GM18508 (cell line): ENCODE data around the gene ABLIM1.

Experiments used
- ATAC-seq: cut with Tn5 transposase; IDR thresholded peaks from one replicate; pipeline ENCODE4 v1.9.1; 2021; ENCODE audit warnings: moderate number of reproducible peaks; ENCODE audit not compliant: insufficient read depth, unreplicated experiment

Gene ABLIM1

DNA sequence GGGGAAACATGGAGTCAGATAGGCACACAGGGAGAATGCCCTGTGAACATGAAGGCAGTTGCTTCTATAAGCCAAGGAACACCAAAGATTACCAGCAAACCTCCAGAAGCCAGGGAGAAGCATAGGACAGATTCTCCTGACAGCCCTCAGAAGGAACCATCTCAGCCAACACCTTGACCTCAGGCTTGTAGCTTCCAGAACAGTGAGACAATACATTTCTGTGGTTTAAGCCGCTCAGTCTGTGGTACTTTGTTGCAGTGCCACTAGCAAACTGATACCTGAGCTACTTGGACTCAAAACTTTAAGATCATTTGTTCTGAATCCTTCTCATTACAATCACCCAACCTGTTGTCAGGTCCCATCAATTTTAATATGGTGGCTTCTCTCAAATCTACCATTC lies 31.2 kb downstream of the ABLIM1 start:
- no peak for ATAC-seq

DNA sequence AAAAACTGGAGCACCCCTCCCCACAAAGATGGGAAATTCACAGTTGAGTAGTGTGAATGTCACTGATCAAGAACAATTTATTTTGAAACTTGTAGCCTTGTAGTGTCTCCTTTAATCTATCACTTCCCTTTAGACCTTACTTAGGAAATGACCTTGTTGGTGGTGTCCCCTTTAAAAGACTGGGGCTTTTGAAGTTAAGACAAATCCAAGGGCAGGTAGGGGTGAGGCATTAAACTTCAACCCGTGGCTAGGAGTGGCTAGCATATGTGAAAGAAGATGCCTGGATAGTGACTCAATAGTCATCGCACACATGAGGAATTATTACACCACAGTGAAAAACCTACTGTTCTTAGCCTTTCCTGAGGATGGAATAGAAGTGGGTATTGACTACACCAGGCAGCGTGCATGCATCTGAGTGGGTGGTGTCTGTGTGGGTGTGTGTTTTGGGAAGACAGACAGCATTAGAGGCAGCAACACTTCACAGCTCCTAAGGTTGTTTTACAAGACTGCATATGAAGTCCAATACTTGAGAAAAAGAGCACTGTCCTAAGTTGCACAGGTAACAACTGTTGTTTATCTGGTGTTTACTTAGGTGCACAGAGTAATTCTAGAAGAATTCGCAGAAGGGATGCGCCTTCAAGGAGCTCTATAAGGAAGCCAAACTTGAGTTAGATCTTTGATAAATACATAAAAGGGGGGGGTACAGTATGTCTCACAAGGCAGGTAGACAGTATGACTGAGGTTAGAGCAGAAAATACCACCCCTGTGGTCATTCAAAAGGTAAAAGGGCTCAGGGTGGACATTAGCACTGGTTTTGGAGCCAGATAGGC lies 32.9 kb downstream of the ABLIM1 start:
- no peak for ATAC-seq

DNA sequence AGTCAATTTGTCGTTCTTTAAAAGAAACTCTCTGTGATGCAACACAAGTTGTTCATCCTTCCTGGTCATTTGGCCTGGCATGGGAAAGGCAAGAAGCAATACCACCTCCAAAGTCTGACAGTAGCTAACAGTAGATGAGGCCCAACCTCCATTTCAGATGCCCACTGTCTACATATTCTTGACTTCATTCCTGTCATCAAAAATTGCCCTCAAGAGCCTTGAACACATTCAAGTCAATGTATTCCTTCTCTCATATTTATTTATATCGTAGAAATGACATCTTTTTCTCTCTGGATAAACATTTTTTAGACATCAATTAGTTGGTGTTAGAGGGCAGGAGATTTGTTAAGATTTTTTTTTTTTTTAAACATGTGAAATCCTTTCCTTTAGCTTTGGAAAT lies 33.7 kb downstream of the ABLIM1 start:
- no peak for ATAC-seq

DNA sequence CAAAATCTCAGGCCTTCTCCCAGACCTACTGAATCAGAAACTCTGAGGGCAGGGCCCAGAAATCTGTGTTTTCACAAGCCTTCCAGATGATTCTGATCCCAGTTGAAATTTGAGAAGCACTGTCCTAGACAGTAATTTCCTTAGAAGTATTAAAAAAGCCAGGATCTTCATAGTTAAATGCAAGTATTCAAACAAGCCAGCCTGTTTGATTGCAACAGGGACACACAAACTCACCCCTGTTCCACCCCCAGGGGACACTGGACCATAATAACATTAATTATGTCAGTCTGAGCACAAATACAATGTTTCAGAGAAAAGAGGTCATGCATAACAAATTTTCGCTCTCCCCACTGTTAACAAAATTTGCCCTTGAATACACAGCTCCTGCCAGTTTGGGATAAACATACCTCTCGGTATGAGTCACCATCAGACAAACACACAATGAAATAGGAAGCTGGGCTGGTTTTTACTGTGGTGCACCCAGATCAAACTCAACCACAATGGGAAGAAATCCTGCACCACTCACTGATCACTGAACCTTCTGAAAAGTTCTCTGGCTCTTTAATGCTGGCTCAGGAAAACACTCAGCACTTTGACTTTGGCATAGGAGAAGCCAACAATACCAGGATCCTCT lies 34.3 kb downstream of the ABLIM1 start:
- ATAC-seq, result no peak

DNA sequence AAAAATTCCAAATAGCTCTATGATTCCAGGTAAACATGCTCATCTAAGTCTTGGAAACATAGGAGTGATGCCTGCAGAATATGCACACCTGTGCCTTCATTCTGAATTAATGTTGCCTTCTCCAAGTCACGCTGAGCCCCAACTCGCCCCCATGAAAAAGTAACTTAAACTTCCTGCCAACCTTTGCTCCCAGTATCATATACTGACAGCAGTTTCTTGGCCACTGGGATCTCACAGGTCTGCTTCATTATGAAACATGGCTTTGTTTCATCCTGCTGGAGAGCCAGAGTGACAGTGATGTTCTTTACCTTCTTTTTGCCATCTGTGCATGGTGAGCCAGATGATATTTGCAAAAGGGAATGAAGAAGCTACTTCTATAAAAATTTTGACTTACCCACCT lies 34.9 kb downstream of the ABLIM1 start:
- ATAC-seq, result no peak

DNA sequence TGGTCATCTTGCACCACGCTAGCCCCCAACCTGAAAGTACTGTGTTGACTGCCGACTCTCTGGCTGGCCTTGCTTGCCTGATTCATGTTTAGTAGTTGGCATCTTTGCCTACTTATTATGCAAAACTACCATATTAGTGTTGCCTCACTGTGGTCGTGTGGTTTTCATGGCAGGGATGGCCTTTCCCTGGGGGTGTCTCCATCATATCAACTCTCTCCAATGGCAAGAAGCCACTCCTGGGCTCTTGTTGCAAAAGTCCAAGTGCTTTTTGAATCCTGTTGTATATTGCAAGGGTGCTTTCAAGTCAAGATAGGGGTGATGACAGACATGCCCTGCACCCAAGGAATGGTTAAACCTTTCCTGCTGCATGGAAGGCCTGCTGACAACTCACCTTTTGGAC lies 39.4 kb downstream of the ABLIM1 start:
- no peak for ATAC-seq

DNA sequence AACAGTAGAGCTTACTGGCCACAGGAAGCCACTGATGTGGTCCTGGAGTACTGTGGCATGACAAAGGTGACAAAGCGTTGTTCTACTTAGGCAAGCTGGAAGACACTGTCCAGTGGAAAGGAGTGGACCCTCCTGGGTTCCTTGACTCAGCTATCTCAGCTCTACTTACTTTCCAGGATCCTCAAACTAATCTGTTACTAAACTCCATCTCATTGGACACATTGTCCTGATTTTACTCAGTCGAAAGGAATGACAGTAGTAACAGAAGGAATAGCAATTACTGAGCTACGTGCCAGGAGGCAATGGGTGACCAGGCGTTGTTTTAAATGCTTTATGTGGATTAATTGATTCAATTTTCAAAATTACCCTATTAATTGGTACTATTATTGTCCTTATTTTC lies 41.6 kb downstream of the ABLIM1 start:
- ATAC-seq, result no peak

DNA sequence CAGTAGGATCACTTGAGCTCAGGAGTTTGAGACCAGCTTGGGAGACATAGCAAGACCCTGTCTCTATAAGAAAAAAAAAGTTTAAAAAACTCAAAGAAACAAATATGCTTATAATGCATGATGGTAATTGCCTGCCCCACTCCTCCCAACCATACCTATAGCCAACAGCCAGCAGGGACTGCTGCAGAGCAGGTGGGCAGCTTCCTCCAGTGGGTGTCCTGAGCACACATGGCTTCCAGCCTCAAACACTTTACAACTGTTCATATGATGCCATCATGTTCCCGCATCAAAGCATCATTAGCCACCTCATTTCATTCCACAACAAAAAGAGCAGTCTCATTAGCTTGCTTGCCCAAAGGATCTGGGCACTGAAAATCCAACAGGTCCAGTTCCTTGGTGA lies 42.0 kb downstream of the ABLIM1 start:
- no peak for ATAC-seq

DNA sequence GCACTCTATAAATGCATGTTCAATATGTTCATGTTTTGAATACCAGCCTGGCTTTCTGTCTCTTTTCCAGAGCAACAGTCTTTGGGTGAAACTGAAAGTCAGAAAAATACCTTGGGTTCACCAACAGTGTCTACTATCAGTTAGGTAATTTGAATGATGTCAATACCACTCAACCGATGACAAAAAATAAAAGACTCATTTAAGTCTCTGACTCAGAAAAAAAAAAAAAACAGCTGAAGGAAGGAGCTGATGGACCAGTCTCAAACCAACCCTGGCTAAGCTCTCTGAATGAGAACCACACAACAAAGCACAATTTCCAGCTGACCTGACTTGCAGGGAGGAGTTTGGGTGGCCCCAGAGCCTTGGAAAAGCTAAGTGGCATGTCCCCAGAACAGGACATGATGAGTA lies 42.5 kb downstream of the ABLIM1 start:
- peak; percentile 98 for ATAC-seq

DNA sequence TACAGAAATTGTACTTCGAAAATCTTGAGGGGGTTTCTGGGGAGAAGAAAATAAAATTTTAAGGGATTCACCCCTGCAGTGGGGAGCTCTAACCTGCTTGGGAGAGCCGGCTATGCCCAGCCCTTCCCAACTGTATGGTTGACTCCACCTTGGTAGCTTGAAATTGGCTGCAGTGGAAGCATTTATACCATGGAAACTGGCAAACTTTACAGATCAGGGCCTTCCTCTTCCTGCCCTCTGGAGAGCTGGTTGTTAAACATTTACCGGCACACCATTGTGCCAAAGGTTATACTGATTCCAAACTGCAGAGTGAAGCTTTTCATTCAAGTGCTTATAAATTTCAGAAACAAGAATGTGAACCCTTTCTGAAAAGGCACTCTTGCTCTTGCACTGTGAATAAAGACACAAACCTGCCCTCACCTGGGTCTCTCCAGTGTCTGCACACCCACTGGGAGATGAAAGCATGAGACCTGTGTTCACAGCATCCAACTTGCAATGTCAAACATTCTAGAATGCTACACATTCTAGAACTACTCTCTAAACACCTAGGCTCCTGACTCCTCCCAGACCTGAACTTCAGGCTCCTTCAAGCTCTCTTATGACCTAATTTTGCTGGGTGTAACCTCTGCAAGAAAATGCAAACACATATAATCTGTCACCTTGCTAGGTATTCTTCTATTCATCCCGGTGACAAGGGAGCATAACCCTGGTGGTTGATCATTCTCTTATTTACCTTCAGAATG lies 44.7 kb downstream of the ABLIM1 start:
- ATAC-seq, result no peak

DNA sequence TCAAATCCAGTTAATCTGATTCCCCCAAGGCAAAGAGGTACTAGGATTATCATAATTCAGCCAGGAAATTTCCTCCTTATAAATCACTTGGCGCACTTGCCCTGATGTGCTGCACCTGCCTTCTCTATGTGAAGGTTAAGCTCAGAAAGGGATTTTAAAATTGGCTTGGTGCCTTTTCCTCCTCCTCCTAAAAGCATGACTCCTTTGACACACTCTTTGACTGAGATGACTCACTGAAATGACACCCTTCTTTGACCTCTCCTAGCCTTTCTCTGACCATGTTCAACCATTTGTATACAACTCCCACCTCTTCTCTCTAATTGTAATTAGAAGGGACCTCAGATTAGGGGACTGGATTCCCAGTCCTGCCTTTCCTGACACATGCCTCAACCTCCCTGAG lies 46.5 kb downstream of the ABLIM1 start:
- ATAC-seq, result no peak

DNA sequence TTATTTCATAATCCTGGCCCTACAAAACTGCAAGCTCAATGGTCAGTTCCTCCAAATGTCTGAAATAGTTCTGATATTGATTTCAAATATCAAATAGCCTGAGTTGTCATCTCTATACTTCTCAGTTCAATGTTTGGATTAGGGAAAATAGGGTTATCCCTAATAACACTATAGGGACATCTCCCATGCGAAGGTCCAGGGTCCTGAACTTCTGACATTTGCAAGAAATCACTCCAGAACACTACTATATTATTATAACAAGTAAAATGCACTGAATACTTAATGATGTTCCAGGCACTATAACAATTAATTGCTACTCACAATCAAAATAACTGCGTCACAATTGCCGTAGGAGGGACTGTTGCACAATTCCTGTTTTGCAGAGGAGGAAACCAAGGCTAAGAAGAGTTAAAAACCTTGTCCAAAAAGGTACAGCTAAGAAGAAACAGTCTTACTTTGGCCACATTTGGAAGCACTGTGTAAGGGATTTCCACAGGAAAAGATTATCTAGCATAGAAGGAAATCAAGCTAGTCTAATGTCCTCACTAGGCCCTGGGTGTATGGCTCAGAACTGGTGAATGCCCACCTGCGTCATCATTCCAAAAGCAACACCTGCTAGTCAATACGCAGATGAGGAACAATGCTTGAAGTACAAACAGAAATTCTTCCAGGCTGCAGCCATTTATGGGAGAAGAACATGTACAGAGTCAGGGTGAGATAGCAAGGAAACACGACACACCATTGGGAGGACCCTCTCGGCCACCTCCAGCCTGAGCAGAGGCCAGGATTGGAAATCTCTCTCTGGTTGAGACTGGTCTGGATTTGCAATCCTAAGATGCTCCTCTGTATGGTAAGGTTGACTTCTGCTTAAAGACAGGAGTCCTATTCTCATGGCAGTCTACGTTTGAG lies 48.3 kb downstream of the ABLIM1 start:
- no peak for ATAC-seq

DNA sequence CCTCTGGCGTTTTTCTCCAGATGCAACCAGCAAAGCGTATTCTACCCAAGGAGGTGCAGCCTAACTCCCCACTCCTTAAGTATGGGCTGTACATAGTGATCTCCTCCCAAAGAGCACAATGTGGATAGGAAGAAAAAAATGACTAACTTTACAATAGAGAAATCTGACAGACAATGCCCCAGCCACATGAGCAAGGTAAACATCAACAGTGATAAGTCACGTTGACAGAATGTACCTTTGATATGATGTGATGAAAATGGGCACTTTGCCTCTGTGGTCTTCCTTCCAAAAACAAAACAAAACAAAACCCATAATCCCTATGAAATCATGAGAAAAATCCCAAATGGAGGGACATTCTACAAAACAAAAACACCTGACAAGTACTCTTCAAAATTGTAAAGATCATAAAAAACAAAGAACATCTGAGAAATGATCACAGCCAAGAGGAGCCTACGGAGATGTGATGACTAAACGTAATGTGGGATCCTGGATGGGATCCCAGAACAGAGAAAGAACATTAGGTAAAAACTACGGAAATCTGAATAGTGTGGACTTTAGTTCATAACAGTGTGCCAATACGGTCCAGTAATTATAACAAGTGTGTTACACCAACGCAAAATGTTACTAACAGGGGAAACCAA lies 50.6 kb downstream of the ABLIM1 start:
- no peak for ATAC-seq

DNA sequence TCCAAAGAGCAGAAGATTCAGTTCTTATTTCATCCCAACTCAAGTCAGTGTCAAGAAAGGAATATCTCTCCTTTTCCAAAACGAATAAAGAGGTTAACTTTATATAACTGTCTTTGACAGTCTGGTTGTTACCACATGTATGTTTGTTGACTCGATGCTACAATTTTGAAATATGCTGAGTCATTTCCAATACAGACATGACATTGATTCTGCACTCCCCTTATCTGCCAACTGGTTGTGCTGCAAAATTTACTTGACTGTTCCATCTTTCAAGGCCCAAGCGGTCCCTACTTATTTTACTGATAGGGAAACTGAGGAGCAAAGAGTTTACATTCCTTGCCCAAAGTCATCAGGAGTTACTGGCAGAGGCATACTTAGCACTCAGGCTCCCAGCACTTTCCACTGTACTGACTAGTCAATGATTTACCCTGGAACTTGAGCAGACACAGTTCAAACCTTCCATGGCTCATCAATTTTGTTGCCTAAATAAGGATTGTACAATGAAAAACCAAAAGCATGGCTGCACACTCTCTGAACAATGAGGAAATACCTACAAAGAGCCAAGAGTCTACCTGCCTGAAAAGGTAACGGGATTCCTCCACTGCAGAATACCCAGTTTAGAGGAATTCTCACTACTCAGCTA lies 52.8 kb downstream of the ABLIM1 start:
- no peak for ATAC-seq

DNA sequence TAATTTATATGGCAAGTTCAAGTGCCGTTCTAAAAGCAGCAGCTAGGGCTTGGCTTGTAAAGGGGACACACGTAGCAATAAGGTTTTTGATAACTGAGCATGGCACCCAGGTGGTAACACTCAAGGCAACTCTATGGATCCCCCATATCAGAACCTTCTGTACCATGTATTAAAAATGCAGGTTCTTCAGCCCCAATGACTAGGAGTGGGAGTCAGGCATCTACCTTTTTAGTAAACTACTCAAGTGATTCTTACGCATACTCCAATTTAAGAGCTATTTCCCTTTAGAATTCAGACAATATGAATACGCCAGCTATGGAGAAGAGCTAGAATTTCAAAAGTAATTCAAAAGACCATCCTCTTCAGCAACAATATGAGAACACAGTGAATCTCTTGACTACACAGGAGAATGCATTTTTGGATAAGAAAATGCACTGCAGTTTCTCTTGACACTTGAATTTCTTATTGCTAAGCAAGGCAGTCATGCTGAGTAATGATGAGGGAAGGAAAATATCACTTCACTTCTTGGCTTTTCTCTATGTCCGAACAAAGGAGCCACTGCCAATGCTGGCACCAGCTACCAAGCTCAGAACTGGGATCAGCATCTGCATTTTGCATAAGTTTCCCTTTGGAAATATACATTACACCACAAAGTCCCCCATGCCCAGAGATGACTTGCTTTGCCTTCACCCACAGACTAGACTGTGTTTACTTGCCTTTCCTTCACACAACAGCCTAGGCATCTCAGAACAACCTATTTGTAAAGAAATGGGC lies 53.5 kb downstream of the ABLIM1 start:
- no peak for ATAC-seq

DNA sequence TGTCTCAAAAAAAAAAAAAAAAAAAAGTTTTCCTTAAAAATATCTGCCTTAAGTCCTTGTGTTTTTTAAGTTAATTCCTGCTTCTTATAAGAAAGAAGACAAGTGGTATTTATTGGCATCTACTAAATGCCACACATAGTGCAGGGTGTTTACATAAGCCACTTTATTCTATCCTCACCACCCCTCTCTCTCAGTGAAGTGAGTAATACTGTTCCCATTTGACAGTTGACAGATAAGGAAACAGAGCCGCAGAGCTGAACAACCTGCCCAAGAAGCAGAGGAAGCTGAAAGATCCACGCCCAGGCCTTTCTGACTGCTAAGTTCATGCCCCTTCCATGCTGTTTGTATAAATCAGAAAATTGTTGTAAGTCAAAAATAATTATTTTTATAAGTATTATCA lies 54.1 kb downstream of the ABLIM1 start:
- no peak for ATAC-seq

DNA sequence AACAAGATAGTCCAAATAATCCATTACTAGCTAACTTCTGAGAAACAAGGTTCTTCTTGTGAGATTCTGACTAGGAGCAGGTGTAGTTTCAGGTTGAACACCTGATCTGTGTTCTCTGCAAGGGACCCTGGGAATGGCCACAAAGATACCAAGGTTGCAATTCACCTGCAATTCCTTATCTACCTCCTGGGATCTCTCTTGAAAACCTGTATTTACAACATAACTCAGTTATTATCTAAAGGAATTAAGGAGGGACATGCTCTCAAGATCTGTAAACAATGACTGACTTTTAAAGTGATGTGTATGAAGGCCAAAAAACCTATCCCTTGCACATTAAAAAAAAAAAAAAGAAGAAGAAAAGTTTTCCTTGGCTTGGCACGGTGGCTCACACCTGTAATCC lies 54.8 kb downstream of the ABLIM1 start:
- no peak for ATAC-seq

DNA sequence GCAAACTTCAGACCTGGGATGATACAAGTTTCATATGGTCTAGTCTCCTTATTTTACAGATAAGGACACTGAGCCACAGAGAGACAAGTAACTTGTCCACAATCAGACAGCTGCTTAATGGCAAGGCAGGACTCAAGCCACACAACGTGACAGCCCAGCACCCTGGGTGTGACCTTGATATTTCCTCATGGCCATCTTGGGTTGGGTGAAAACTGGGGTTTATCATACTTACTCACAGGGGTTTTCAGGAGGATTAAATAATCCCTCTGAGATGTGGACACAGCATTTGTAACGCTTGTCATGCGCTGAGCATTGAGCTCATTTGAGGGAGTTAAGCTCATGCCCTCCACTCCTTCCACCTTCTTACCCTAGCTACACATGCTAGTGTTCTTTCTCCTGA lies 58.0 kb downstream of the ABLIM1 start:
- ATAC-seq, result no peak

DNA sequence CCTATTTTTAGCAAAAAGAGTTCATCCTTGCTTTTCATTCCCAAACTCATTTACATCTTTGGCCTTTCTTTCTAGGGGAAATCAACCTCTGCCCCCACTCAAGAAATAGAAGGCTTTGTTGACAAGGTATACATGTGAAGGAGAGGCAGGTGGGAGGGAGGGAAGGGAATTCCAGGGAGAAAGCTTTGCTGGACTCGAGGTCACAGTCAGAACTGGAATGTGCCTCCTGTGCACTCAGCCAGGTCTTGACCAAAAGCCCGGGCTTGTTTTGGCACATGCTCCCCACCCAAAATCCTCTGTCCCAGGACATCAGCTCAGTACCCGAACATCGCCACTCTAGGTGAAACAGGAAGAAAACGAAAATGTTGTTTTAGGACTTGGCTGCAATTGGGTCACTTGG lies 61.3 kb downstream of the ABLIM1 start:
- ATAC-seq, result no peak
